ENCODE results near the gene SCARB1. TPM values are rescaled to one million over a fixed set of nuclear protein-coding genes. Genes with fewer than 3 reads are reported as not detected.
A peak's percentile ranks its signal among the peaks of the same experiment; 100 is the strongest.

Gene SCARB1
- total RNA-seq, 1 experiment from 2014 or later, result 68.3 TPM

DNA sequence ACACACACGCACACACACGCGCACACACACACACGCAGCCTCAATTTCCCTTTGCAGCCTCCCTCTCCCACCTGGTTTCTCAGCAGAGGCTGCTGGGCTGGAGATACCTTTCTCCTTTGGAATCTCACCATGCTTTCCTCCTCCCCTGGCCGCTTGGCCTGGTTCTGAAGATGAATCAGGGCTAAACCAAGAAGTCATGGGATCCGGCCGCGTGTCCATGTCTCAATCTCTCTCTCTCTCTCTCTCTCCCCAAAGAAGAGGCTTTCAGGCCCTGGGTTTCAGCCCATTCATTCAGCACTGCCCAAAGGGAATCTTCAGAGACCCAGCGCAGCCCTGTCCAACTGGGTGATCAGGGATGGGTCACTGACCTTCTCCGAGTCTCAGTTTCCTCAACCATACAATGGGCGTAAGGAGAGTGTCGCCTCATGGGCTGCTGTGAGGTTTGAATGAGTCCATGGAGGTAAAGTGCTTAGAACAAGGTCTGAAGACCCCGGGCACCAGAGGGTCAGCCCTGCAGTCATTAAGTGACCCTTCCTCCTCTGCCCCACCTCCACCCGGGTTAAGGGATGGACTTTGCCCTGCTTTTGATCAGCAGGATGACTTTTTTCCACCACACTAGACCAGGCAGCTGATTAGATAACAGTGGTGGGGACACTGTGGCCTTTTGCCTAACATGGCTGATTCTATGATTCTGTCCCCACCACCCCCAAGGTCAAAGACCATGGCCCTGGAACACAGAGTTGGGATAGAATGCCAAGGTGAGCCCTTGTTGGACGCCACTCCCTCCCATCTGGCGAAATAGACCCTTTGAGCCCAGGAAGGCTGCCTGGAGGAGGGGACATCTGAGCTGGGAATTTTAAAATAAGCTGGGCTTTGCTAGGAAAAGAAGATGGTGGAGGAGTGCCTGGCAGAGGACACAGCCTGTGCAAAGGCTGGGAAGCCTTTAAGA is 42.1 kb downstream of the SCARB1 start:
- POLR2A ChIA-PET, result no interaction called here
- no peak for ATAC-seq
- no peak for DNase-seq (ENCODE audit: low spot score)
- Mint-ChIP-seq H3K9me3 (no peaks in the 10 kb centered on the region), H3K4me3 (no peak overlapping the region), H3K27ac (peak overlapping the region; percentile 70), H3K36me3 (no peaks in the 10 kb centered on the region), H3K4me1 (peaks cover 45% of the 10 kb centered on the region), H3K27me3 (ENCODE audit: low read depth) (no peaks in the 10 kb centered on the region)
- TF ChIP-seq, protein P1, sequence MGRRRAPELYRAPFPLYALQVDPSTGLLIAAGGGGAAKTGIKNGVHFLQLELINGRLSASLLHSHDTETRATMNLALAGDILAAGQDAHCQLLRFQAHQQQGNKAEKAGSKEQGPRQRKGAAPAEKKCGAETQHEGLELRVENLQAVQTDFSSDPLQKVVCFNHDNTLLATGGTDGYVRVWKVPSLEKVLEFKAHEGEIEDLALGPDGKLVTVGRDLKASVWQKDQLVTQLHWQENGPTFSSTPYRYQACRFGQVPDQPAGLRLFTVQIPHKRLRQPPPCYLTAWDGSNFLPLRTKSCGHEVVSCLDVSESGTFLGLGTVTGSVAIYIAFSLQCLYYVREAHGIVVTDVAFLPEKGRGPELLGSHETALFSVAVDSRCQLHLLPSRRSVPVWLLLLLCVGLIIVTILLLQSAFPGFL (CRISPR knock-in tag; IDR thresholded peaks at IDR 0.05; ENCODE audit: borderline replicate concordance), result no peak
- TF ChIP-seq GABPB1 (CRISPR knock-in tag; IDR thresholded peaks at IDR 0.05), result peak; percentile 55; the same call in 1 of the 2 replicates
- CTCF ChIA-PET, result no interaction called here

DNA sequence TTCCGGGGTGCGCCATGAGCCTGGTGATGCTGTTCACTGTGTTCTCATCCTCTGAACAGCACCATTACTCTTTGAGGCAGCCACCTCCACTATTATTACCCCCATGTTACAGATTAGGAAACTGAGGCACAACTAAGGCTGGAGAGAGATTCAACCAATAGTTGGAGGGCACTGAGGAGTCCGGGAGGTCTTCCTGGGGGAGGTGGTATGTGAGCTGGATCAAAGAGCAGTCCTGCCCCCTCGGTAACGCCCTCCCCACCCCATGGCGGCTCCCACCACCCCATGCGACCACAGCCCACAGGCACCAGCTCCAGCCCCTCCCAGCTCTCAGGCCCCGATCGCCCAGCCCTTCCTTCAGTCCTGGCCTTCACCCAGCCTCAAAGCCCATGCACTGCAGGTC is 43.5 kb downstream of the SCARB1 start:
- Mint-ChIP-seq H3K27ac (peak overlapping the region; percentile 84; the same call in 1 of the 2 replicates), H3K36me3 (peaks cover 6% of the 10 kb centered on the region; the same call in 1 of the 2 replicates), H3K4me1 (peaks cover 40% of the 10 kb centered on the region), H3K4me3 (no peak overlapping the region), H3K27me3 (ENCODE audit: low read depth) (no peaks in the 10 kb centered on the region), H3K9me3 (no peaks in the 10 kb centered on the region)
- no peak for DNase-seq (ENCODE audit: low spot score)
- no peak for ATAC-seq
- POLR2A ChIA-PET, result no interaction called here
- TF ChIP-seq RELA (CRISPR knock-in tag; IDR thresholded peaks at IDR 0.05; ENCODE audit: borderline replicate concordance), result no peak
- TF ChIP-seq, protein P1 (CRISPR knock-in tag; IDR thresholded peaks at IDR 0.05; ENCODE audit: borderline replicate concordance), result no peak
- TF ChIP-seq ZNF423 (CRISPR knock-in tag; IDR thresholded peaks at IDR 0.05), result no peak
- TF ChIP-seq, protein P2, sequence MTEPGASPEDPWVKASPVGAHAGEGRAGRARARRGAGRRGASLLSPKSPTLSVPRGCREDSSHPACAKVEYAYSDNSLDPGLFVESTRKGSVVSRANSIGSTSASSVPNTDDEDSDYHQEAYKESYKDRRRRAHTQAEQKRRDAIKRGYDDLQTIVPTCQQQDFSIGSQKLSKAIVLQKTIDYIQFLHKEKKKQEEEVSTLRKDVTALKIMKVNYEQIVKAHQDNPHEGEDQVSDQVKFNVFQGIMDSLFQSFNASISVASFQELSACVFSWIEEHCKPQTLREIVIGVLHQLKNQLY (CRISPR knock-in tag; IDR thresholded peaks at IDR 0.05), result no peak
- TF ChIP-seq, protein P3, sequence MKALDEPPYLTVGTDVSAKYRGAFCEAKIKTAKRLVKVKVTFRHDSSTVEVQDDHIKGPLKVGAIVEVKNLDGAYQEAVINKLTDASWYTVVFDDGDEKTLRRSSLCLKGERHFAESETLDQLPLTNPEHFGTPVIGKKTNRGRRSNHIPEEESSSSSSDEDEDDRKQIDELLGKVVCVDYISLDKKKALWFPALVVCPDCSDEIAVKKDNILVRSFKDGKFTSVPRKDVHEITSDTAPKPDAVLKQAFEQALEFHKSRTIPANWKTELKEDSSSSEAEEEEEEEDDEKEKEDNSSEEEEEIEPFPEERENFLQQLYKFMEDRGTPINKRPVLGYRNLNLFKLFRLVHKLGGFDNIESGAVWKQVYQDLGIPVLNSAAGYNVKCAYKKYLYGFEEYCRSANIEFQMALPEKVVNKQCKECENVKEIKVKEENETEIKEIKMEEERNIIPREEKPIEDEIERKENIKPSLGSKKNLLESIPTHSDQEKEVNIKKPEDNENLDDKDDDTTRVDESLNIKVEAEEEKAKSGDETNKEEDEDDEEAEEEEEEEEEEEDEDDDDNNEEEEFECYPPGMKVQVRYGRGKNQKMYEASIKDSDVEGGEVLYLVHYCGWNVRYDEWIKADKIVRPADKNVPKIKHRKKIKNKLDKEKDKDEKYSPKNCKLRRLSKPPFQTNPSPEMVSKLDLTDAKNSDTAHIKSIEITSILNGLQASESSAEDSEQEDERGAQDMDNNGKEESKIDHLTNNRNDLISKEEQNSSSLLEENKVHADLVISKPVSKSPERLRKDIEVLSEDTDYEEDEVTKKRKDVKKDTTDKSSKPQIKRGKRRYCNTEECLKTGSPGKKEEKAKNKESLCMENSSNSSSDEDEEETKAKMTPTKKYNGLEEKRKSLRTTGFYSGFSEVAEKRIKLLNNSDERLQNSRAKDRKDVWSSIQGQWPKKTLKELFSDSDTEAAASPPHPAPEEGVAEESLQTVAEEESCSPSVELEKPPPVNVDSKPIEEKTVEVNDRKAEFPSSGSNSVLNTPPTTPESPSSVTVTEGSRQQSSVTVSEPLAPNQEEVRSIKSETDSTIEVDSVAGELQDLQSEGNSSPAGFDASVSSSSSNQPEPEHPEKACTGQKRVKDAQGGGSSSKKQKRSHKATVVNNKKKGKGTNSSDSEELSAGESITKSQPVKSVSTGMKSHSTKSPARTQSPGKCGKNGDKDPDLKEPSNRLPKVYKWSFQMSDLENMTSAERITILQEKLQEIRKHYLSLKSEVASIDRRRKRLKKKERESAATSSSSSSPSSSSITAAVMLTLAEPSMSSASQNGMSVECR (CRISPR knock-in tag; IDR thresholded peaks at IDR 0.05; ENCODE audit: borderline replicate concordance), result no peak
- TF ChIP-seq ZNF416 (CRISPR knock-in tag; IDR thresholded peaks at IDR 0.05), result no peak
- no peak for TF ChIP-seq ZNF121 (CRISPR knock-in tag; IDR thresholded peaks at IDR 0.05)
- TF ChIP-seq ZNF671 (CRISPR knock-in tag; IDR thresholded peaks at IDR 0.05), result no peak
- TF ChIP-seq MXD4 (CRISPR knock-in tag; IDR thresholded peaks at IDR 0.05; ENCODE audit: borderline replicate concordance), result no peak
- no peak for TF ChIP-seq NR1H2 (CRISPR knock-in tag; IDR thresholded peaks at IDR 0.05)
- TF ChIP-seq NFE2L1 (CRISPR knock-in tag; IDR thresholded peaks at IDR 0.05), result no peak
- TF ChIP-seq TEAD1 (CRISPR knock-in tag; IDR thresholded peaks at IDR 0.05), result no peak
- TF ChIP-seq NR2C2 (CRISPR knock-in tag; IDR thresholded peaks at IDR 0.05), result no peak
- TF ChIP-seq, protein P4, sequence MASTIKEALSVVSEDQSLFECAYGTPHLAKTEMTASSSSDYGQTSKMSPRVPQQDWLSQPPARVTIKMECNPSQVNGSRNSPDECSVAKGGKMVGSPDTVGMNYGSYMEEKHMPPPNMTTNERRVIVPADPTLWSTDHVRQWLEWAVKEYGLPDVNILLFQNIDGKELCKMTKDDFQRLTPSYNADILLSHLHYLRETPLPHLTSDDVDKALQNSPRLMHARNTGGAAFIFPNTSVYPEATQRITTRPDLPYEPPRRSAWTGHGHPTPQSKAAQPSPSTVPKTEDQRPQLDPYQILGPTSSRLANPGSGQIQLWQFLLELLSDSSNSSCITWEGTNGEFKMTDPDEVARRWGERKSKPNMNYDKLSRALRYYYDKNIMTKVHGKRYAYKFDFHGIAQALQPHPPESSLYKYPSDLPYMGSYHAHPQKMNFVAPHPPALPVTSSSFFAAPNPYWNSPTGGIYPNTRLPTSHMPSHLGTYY (CRISPR knock-in tag; IDR thresholded peaks at IDR 0.05), result no peak
- CTCF ChIA-PET, result interaction anchor here (1.0 kb wide), 1 partner anchor 87 kb away, joined by 5 read pairs; no protein-coding TSS in a partner anchor

Data from WTC11 (cell line).